Sciatic nerve (tissue), 2 donors: ENCODE data around the gene BMPR1B. TPM values are rescaled to one million over a fixed set of nuclear protein-coding genes. Genes with fewer than 3 reads are reported as not detected.
"Not testable (repeated sequence)": the region's sequence is repeated elsewhere in the genome, so short reads cannot be mapped to it uniquely, and the experiment has no call there.

Experiments used
- ATAC-seq: fragments of 200-7000 bp; cut with Tn5 transposase; one replicate; pipeline ENCODE4 v1.9.1; 2020; ENCODE audit warnings: mild to moderate bottlenecking, moderate library complexity
- DNase-seq: peaks from one replicate; pipeline ENCODE4 v3.0.0-alpha.2; 2020; ENCODE audit warnings: low spot score
- intact Hi-C: fragments of 100-400 bp; cut with DNase I; formaldehyde crosslinking; loops from one replicate; pipeline ENCODE4 v1.14.2; 2022
- total RNA-seq: library from RNA; stranded (reverse); fragmentation: NEBNext Ultra II Directional; extraction: Animal tissue kit (Norgen Biotek cat#: 25700); gene quantifications from one replicate; pipeline ENCODE4 v1.2.1, GENCODE V29; 2021
- donor health status: DM: no; HTN: no; CAD: no.
- donor health status: DM: no; HTN: no; CAD: no.

BMPR1B gene
- total RNA-seq, 1 donor from 2014 or later = 39.9 TPM

GRCh38 chr4:95093936-95094929 is 336.5 kb downstream of the BMPR1B start:
- DNase-seq = no peak
- no peak for ATAC-seq
- intact Hi-C loops = loop anchor here (10.0 kb wide), 1 partner anchor 229 kb away; no protein-coding TSS in a partner anchor

- ATAC-seq = peak; percentile 85
- DNase-seq = no peak
- intact Hi-C loops = loop anchor here (10.0 kb wide), 1 partner anchor 231 kb away; no protein-coding TSS in a partner anchor
Observed at GRCh38 chr4:95095348-95095974, 337.7 kb downstream of the BMPR1B start.

DNA sequence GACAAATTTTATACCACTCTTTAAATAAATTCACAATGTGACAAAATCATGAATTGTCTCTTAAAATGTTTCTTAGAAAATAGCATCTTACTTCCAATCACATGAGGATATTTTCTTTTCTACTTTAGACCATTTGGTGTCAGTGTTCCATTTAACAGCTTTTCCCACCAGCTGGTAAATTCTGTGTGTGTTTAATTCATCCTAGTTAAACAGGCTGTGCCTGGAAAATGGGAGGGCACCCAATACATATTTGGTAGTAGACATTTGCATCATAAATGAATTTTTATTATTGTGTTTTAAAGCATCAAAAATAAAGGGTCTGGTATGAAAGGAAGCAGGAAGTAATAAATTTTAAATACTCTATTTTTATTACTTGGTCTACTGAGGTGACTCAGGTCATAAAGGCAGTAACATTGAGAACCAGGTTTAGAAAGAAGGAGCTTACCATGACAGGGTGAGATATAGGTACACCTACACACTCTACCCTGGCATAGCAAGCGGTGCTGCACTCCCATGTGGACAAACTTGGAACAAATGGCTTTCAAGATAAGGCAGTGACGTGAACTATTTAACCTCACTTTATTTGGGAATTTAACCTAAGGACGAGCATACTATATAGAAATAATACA is 344.5 kb downstream of the BMPR1B start:
- ATAC-seq (no peak), DNase-seq (no peak)
- intact Hi-C loops = no loop called here

DNA sequence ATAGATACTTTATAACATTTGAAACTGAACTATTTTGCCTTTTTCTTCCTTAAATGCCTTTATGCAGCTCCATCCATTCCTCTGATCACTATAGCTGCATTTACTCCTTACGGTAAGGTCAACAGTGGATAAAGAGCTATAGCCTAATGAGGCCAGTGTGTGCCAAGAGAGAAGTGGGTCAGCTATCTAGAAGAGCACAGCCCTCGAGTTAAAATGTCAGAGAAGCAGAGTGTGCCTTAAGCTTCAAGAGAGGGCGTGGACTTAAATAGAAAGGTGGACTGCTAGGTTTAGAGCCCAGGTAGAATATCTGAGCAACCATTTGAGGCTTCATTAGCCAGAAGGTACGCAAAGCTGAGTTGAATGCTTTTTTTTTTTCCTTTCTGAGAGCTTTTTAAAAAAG is 347.4 kb downstream of the BMPR1B start:
- no peak for DNase-seq
- intact Hi-C loops = no loop called here
- ATAC-seq = no peak

DNA sequence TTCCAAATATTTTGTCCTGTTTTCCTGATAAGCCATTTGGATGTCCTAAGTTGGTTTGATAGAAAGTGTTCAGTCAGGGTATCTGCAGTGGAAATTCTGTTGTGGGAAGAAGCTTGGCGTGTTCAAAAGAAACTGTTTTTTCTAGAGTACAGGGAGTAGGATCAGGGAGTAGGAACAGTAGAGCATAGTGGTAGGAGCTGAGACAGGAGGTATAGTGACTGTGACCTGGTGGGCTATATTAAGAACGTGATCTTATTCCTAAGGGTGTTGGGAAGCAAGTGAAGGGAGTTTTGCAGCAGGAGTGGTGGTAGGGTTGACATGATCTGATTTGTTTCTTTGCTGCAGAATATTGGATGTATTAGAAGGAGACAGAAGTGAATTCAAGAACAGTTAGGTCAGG is 348.2 kb downstream of the BMPR1B start:
- ATAC-seq (no peak), DNase-seq (no peak)
- intact Hi-C loops = no loop called here

DNA sequence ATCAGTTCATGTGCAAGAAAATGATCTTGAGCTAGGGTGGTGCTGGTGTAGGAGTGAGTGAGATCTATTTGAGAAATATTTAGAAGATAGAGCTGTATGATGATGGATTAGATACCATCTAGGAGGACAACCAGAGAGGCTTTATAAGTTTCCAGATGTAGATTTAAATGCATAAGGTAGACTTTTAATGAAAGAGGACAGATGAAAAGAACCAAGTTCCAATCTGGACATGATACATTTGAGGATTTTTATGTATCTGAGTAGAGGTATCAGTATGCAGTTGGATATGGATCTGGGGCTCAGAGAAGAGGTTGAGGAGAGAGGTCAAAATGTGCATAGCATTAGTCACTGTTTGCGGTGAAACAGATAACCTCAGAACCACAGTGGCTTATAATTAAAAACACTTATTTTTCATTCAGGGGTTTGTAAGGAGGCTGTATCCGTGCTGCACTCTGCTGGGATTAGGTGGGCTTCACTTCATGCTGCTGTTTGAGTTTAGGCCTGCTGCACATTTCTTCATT is 348.7 kb downstream of the BMPR1B start:
- ATAC-seq (no peak), DNase-seq (no peak)
- intact Hi-C loops = no loop called here

- DNase-seq (no peak), ATAC-seq (no peak)
- intact Hi-C loops = no loop called here
Observed at GRCh38 chr4:95107004-95107403, 349.2 kb downstream of the BMPR1B start.

DNA sequence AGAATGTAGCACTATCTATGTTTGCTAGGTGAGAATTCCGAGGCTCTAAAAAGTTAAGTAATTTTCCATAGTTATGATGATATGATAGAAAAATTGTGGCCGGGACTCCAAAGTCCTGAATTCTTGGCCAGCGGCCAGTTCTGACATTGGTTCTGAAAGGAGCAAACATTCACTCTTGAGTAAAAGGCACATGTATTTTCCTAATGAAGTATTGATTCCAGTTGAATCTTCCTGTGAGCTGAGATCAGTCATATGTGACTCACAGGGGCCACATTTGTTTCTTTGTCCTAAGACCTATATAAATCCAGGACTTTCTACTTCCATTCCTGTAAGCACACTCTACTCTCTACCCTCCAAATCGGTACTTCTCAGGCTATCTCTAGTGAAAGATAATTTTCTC is 349.9 kb downstream of the BMPR1B start:
- ATAC-seq (no peak), DNase-seq (no peak)
- intact Hi-C loops = no loop called here

DNA sequence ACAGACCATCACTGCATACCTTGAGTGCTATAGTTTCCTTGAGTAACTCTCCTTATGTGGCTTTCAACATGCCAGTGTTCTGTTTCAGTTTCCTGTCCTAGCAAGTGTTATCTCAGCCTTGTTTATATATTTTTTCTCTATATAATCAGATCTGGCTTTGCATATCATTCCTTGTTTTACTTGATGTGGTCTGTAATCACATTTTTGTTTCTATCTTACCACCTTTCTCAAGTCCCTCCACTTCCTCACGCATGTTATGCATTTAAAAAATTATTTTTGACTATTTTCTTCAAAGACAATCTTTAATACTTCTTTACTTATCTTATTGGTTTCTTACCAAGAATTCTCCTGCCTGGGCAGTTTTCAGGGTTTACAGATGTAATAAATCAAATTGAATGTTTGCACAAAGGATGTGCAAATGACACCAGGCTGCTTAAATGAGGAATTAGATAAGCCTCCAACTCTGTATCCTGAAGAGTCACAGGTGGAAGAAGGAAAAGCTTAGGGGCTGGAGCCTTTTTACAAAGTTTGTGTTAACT is 351.2 kb downstream of the BMPR1B start:
- DNase-seq (no peak), ATAC-seq (no peak)
- intact Hi-C loops = no loop called here

- DNase-seq (no peak), ATAC-seq (no peak)
- intact Hi-C loops = no loop called here
Observed at GRCh38 chr4:95114521-95114920, 356.8 kb downstream of the BMPR1B start.

DNA sequence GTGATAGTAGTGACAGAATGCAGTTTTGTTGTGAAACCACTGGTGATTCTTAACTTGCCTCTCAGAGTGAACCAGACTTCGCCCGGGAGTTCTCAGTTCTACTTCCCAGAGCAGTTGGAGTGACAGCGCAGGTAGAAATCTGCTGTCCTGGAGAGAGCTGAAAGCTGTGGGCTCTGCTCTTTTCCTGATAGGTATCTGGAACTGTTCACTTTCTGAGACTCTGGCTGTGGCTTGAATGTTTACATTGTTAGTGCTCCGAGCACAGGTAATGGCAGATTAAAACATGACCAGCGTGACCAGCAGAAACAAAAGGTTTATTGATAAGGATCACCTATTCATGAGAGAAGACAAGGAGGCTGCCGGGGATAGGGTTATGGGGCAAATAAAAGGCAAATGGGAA is 360.7 kb downstream of the BMPR1B start:
- ATAC-seq = no peak
- no peak for DNase-seq
- intact Hi-C loops = no loop called here

DNA sequence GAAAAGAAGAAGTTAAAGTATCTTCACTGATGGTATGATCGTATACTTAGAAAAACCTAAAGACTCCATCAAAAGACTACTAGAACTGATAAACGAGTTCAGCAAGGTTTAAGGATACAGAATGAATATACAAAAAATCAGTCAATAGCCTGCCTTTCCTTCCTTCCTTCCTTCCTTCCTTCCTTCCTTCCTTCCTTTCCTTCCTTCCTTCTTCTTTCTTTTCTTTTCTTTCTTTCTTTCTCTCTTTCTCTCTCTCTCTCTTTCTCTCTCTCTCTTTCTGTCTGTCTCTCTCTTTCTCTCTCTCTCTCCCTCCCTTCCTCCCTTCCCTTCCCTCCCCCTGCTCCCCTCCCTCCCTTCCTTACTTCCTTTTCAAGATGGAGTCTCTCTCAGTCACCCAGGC is 362.7 kb downstream of the BMPR1B start:
- intact Hi-C loops = no loop called here
- ATAC-seq = no peak
- no peak for DNase-seq

DNA sequence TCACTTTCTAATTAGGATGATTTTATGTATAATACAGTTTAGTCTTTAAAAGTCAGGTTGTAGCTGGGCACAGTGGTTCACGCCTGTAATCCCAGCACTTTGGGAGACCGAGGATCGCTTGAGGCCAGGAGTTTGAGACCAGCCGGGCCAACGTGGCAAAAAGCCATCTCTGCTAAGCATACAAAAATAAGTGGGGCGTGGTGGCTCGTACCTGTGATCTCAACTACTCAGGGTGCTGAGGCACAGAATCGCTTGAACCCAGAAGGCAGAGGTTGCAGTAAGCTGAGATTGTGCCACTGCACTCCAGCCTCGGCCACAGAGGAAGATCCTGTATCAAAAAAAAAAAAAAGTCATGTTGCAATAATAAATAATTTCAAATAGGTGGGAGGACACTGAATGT is 364.2 kb downstream of the BMPR1B start:
- DNase-seq = no peak
- ATAC-seq = no peak
- intact Hi-C loops = no loop called here

GRCh38 chr4:95124906-95125504 is 367.2 kb downstream of the BMPR1B start:
- intact Hi-C loops = no loop called here
- DNase-seq = no peak
- ATAC-seq = peak; percentile 74

- ATAC-seq (no peak), DNase-seq (no peak)
- intact Hi-C loops = no loop called here
Observed at GRCh38 chr4:95129031-95129430, 371.3 kb downstream of the BMPR1B start.

DNA sequence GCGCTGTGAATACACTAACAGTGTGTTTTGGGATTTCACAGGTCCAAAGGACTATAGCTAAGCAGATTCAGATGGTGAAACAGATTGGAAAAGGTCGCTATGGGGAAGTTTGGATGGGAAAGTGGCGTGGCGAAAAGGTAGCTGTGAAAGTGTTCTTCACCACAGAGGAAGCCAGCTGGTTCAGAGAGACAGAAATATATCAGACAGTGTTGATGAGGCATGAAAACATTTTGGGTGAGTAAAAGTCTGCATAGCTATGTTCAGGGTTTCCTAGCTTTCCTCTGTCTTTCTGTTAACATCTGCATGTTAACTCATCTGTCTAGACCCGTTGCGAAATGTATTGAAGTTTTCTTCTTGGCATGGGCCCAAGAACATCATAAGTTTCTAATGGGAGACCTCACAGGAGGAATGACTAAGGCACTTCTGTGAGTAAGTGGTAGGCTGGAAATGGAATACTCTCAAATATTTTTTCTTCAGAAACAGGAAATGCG is 372.1 kb downstream of the BMPR1B start:
- ATAC-seq (peak; percentile 97), DNase-seq (no peak)
- intact Hi-C loops = no loop called here

DNA sequence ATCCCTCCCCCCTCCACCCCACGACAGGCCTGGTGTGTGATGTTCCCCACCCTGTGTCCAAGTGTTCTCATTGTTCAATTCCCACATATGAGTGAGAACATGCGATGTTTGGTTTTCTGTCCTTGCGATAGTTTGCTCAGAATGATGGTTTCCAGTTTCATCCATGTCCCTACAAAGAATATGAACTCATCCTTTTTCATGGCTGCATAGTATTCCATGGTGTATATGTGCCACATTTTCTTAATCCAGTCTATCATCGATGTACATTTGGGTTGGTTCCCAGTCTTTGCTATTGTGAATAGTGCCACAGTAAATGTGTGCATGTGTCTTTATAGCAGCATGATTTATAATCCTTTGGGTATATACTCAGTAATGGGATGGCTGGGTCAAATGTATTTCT is 376.3 kb downstream of the BMPR1B start:
- ATAC-seq = not testable (repeated sequence)

GRCh38 chr4:95139424-95139823 is 381.7 kb downstream of the BMPR1B start:
- intact Hi-C loops, DNase-seq, ATAC-seq: not testable (repeated sequence)

More for the DNA sequence above, 376.3 kb downstream of the BMPR1B start:
- DNase-seq, intact Hi-C loops: not testable (repeated sequence)

GRCh38 chr4:95141361-95141760 is 383.6 kb downstream of the BMPR1B start:
- DNase-seq = no peak
- ATAC-seq = no peak
- intact Hi-C loops = no loop called here
